ENCODE data around the gene TPBG.
A peak's percentile ranks its signal among the peaks of the same experiment; 100 is the strongest.

The TPBG gene

GRCh38 chr6:82363428-82364086, at the start of gene TPBG (continued):
- peak; percentile 100 for TF ChIP-seq PRDM10 (tag by site-specific recombination; IDR thresholded peaks at IDR 0.05)
- no peak; the same call in none of the 2 replicates for TF ChIP-seq ZSCAN30 (tag by site-specific recombination; IDR thresholded peaks at IDR 0.05)
- TF ChIP-seq MZF1 (tag by site-specific recombination; IDR thresholded peaks at IDR 0.05; ENCODE audit: borderline replicate concordance), result peak; percentile 96
- 0 out of 2 replicates have a peak, but pooled peaks have one; percentile 39 for TF ChIP-seq KLF8 (tag by site-specific recombination; IDR thresholded peaks at IDR 0.05)
- no peak for TF ChIP-seq ZNF157 (tag by site-specific recombination; IDR thresholded peaks at IDR 0.05)
- no peak for TF ChIP-seq HOXC10 (CRISPR knock-in tag; IDR thresholded peaks at IDR 0.05)
- TF ChIP-seq ZFHX2 (tag by site-specific recombination; conservative IDR thresholded peaks at IDR 0.05), result peak; percentile 69; the same call in 1 of the 2 replicates
- TF ChIP-seq ZNF404 (tag by site-specific recombination; IDR thresholded peaks at IDR 0.05), result no peak
- TF ChIP-seq IKZF3 (tag by site-specific recombination; IDR thresholded peaks at IDR 0.05), result peak; percentile 91; the same call in 1 of the 2 replicates
- no peak for TF ChIP-seq MEIS1 (CRISPR knock-in tag; IDR thresholded peaks at IDR 0.05; ENCODE audit: borderline replicate concordance)
- no peak; the same call in 1 of the 2 replicates for TF ChIP-seq ZNF223 (tag by site-specific recombination; IDR thresholded peaks at IDR 0.05)
- no peak for TF ChIP-seq ZSCAN16 (tag by site-specific recombination; IDR thresholded peaks at IDR 0.05)
- no peak for TF ChIP-seq ZNF571 (tag by site-specific recombination; IDR thresholded peaks at IDR 0.05)
- 0 out of 2 replicates have a peak, but pooled peaks have one; percentile 24 for TF ChIP-seq KLF9 (tag by site-specific recombination; IDR thresholded peaks at IDR 0.05; ENCODE audit: low read depth)
- no peak for TF ChIP-seq ZNF677 (tag by site-specific recombination; IDR thresholded peaks at IDR 0.05)
- TF ChIP-seq ZNF394 (tag by site-specific recombination; IDR thresholded peaks at IDR 0.05; ENCODE audit: borderline replicate concordance), result peak; percentile 63
- no peak for TF ChIP-seq ZNF791 (tag by site-specific recombination; IDR thresholded peaks at IDR 0.05)
- no peak for TF ChIP-seq ZNF585B (tag by site-specific recombination; IDR thresholded peaks at IDR 0.05)
- no peak for TF ChIP-seq ZNF133 (tag by site-specific recombination; IDR thresholded peaks at IDR 0.05)
- TF ChIP-seq ELK4 (IDR thresholded peaks at IDR 0.05; ENCODE audit: borderline replicate concordance, low read depth, low read length), result no peak
- TF ChIP-seq KLF10 (tag by site-specific recombination; IDR thresholded peaks at IDR 0.05), result peak; percentile 62; the same call in 1 of the 2 replicates
- no peak for TF ChIP-seq BCL11B (tag by site-specific recombination; IDR thresholded peaks at IDR 0.05; ENCODE audit: low read depth)
- TF ChIP-seq ZNF239 (tag by site-specific recombination; IDR thresholded peaks at IDR 0.05), result no peak
- no peak for TF ChIP-seq ZNF776 (tag by site-specific recombination; IDR thresholded peaks at IDR 0.05; ENCODE audit: borderline replicate concordance)
- TF ChIP-seq ZNF433 (tag by site-specific recombination; IDR thresholded peaks at IDR 0.05; ENCODE audit: low read depth), result no peak
- peak; percentile 71 for TF ChIP-seq ZEB2 (tag by site-specific recombination; IDR thresholded peaks at IDR 0.05)
- peak; percentile 39; the same call in 1 of the 2 replicates for TF ChIP-seq REST (tag by site-specific recombination; IDR thresholded peaks at IDR 0.05)
- peak; percentile 43; the same call in 1 of the 2 replicates for TF ChIP-seq ZNF10 (tag by site-specific recombination; IDR thresholded peaks at IDR 0.05)

All from HEK293 (cell line).